ENCODE results near the gene KLHL33.

Gene KLHL33

GRCh38 chr14:20460458-20461224 is 24.7 kb upstream of the KLHL33 start:
- Histone ChIP-seq H4K8ac (ENCODE audit: low read length) (peak overlapping the region; percentile 94), H3K4me2 (ENCODE audit: low read length, poor library complexity, severe bottlenecking) (peak overlapping the region; percentile 78), H3K9me3 (ENCODE audit: control insufficient read depth, low read length) (no peaks in the 10 kb centered on the region), H2BK120ac (ENCODE audit: low read depth, low read length) (peak overlapping the region; percentile 71), H3K14ac (ENCODE audit: low read length in 2 of 2) (peak overlapping the region in 1 of 2 experiments; percentile 100), H2BK5ac (ENCODE audit: low read depth, low read length, poor library complexity, severe bottlenecking) (no peak overlapping the region), H2BK12ac (ENCODE audit: low read length in 2 of 2) (peak overlapping the region in 1 of 2 experiments; percentile 95), H3K4me1 (ENCODE audit: control insufficient read depth, insufficient read depth, low read depth, low read length) (peaks cover 5% of the 10 kb centered on the region), H3K23ac (ENCODE audit: low read length in 2 of 2) (peak overlapping the region in 1 of 2 experiments; percentile 99), H3K27me3 (ENCODE audit: control insufficient read depth in 1 of 2, insufficient read depth in 1 of 2, low read length in 2 of 2) (no peaks in the 10 kb centered on the region), H3K36me3 (ENCODE audit: control insufficient read depth in 1 of 2, insufficient read depth in 2 of 2, low read depth in 1 of 2, low read length in 2 of 2) (peaks cover 21 to 42% of the 10 kb centered on the region in 2 experiments), H2BK15ac (ENCODE audit: low read depth, poor library complexity, severe bottlenecking) (peak overlapping the region; percentile 29), H4K91ac (ENCODE audit: low read length) (peak overlapping the region; percentile 95), H2AK5ac (ENCODE audit: low read length, severe bottlenecking) (no peak overlapping the region), H3K4ac (ENCODE audit: low read depth in 1 of 2, low read length in 2 of 2) (peak overlapping the region; percentile 93 to 99), H3K9ac (ENCODE audit: low read length) (peak overlapping the region; percentile 94), H2AFZ (ENCODE audit: low read depth, low read length) (peak overlapping the region; percentile 73), H3K79me1 (replicated peaks; ENCODE audit: low read length, poor library complexity, severe bottlenecking) (peaks cover 9% of the 10 kb centered on the region), H3K27ac (ENCODE audit: low read length, poor library complexity, severe bottlenecking) (no peak overlapping the region), H3K18ac (ENCODE audit: low read depth in 1 of 2, low read length in 2 of 2) (peak overlapping the region; percentile 91 to 100), H3K4me3 (ENCODE audit: insufficient read depth in 1 of 2, low read depth in 1 of 2, low read length in 2 of 2) (peak overlapping the region; percentile 98 to 99)
- no peak for DNase-seq
- WGBS, result 12% methylated on average over 29 of the region's 32 CpGs

- Histone ChIP-seq H2BK15ac (ENCODE audit: low read depth, poor library complexity, severe bottlenecking) (no peak overlapping the region), H3K36me3 (ENCODE audit: control insufficient read depth in 1 of 2, insufficient read depth in 2 of 2, low read depth in 1 of 2, low read length in 2 of 2) (peaks cover 21 to 42% of the 10 kb centered on the region in 2 experiments), H2AK5ac (ENCODE audit: low read length, severe bottlenecking) (no peak overlapping the region), H3K4me3 (ENCODE audit: insufficient read depth in 1 of 2, low read depth in 1 of 2, low read length in 2 of 2) (no peak overlapping the region), H2BK120ac (ENCODE audit: low read depth, low read length) (no peak overlapping the region), H2BK12ac (ENCODE audit: low read length in 2 of 2) (no peak overlapping the region), H3K9ac (ENCODE audit: low read length) (peak overlapping the region; percentile 94), H3K9me3 (ENCODE audit: control insufficient read depth, low read length) (no peaks in the 10 kb centered on the region), H3K4ac (ENCODE audit: low read depth in 1 of 2, low read length in 2 of 2) (no peak overlapping the region), H3K27me3 (ENCODE audit: control insufficient read depth in 1 of 2, insufficient read depth in 1 of 2, low read length in 2 of 2) (no peaks in the 10 kb centered on the region), H3K23ac (ENCODE audit: low read length in 2 of 2) (no peak overlapping the region), H3K4me2 (ENCODE audit: low read length, poor library complexity, severe bottlenecking) (no peak overlapping the region), H4K8ac (ENCODE audit: low read length) (no peak overlapping the region), H2AFZ (ENCODE audit: low read depth, low read length) (no peak overlapping the region), H3K14ac (ENCODE audit: low read length in 2 of 2) (no peak overlapping the region), H3K79me1 (replicated peaks; ENCODE audit: low read length, poor library complexity, severe bottlenecking) (peaks cover 9% of the 10 kb centered on the region), H3K4me1 (ENCODE audit: control insufficient read depth, insufficient read depth, low read depth, low read length) (peaks cover 11% of the 10 kb centered on the region), H2BK5ac (ENCODE audit: low read depth, low read length, poor library complexity, severe bottlenecking) (no peak overlapping the region), H3K27ac (ENCODE audit: low read length, poor library complexity, severe bottlenecking) (no peak overlapping the region), H3K18ac (ENCODE audit: low read depth in 1 of 2, low read length in 2 of 2) (no peak overlapping the region), H4K91ac (ENCODE audit: low read length) (no peak overlapping the region)
- WGBS, result 77% methylated on average over 6 of the region's 8 CpGs
- no peak for DNase-seq
These were observed 22.2 kb upstream of the KLHL33 start for GRCh38 chr14:20458031-20458789.

GRCh38 chr14:20456971-20457370 is 21.0 kb upstream of the KLHL33 start:
- Histone ChIP-seq H3K27me3 (ENCODE audit: control insufficient read depth in 1 of 2, insufficient read depth in 1 of 2, low read length in 2 of 2) (no peaks in the 10 kb centered on the region), H2BK15ac (ENCODE audit: low read depth, poor library complexity, severe bottlenecking) (no peak overlapping the region), H3K9ac (ENCODE audit: low read length) (peak overlapping the region; percentile 94), H3K4me3 (ENCODE audit: insufficient read depth in 1 of 2, low read depth in 1 of 2, low read length in 2 of 2) (peak overlapping the region in 1 of 2 experiments; percentile 95), H3K4me2 (ENCODE audit: low read length, poor library complexity, severe bottlenecking) (no peak overlapping the region), H3K14ac (ENCODE audit: low read length in 2 of 2) (no peak overlapping the region), H3K23ac (ENCODE audit: low read length in 2 of 2) (no peak overlapping the region), H2BK120ac (ENCODE audit: low read depth, low read length) (no peak overlapping the region), H3K79me1 (replicated peaks; ENCODE audit: low read length, poor library complexity, severe bottlenecking) (peaks cover 12% of the 10 kb centered on the region), H2BK12ac (ENCODE audit: low read length in 2 of 2) (no peak overlapping the region), H3K27ac (ENCODE audit: low read length, poor library complexity, severe bottlenecking) (no peak overlapping the region), H3K4me1 (ENCODE audit: control insufficient read depth, insufficient read depth, low read depth, low read length) (peaks cover 11% of the 10 kb centered on the region), H4K8ac (ENCODE audit: low read length) (no peak overlapping the region), H3K36me3 (ENCODE audit: control insufficient read depth in 1 of 2, insufficient read depth in 2 of 2, low read depth in 1 of 2, low read length in 2 of 2) (peaks cover 28 to 48% of the 10 kb centered on the region in 2 experiments), H2AFZ (ENCODE audit: low read depth, low read length) (no peak overlapping the region), H3K9me3 (ENCODE audit: control insufficient read depth, low read length) (no peaks in the 10 kb centered on the region), H4K91ac (ENCODE audit: low read length) (no peak overlapping the region), H3K4ac (ENCODE audit: low read depth in 1 of 2, low read length in 2 of 2) (no peak overlapping the region), H3K18ac (ENCODE audit: low read depth in 1 of 2, low read length in 2 of 2) (no peak overlapping the region), H2AK5ac (ENCODE audit: low read length, severe bottlenecking) (no peak overlapping the region), H2BK5ac (ENCODE audit: low read depth, low read length, poor library complexity, severe bottlenecking) (no peak overlapping the region)
- WGBS, result 95% methylated on average over 13 of the region's 13 CpGs
- no peak for DNase-seq
